H1 (cell line): ENCODE results near the gene P2RY1. TPM values are rescaled to one million over a fixed set of nuclear protein-coding genes. Genes with fewer than 3 reads are reported as not detected.

Experiments
- ASH2L ChIP-seq: fragments of 200-600, 300-600 bp; sonication (generic); IDR thresholded peaks from one replicate; pipeline ENCODE4 v1.7.1; 2017; ENCODE audit warnings: low read length
- CBX8 ChIP-seq: fragments of 300-800, 300-1000 bp; sonication (generic); IDR thresholded peaks from 2 replicates; pipeline ENCODE4 v1.7.1; 2016; ENCODE audit warnings: low read depth, low read length, borderline replicate concordance
- MAFK ChIP-seq: IDR thresholded peaks from 2 replicates; pipeline ENCODE4 v1.6.1; 2012; ENCODE audit warnings: low read depth, mild to moderate bottlenecking, improper control_type of control experiment, low read length
- NANOG ChIP-seq: IDR thresholded peaks from 2 replicates; pipeline ENCODE4 v1.6.1; 2011; ENCODE audit warnings: low read length, low read depth, mild to moderate bottlenecking, inconsistent platforms; ENCODE audit not compliant: insufficient read depth, poor library complexity, severe bottlenecking
- RXRA ChIP-seq: IDR thresholded peaks from 2 replicates; pipeline ENCODE4 v1.6.1; 2011; ENCODE audit warnings: low read depth, mild to moderate bottlenecking, low read length, moderate library complexity; ENCODE audit not compliant: insufficient read depth
- SIRT6 ChIP-seq: IDR thresholded peaks from one replicate; pipeline ENCODE4 v1.7.1; 2012; ENCODE audit warnings: low read length, inconsistent platforms
- polyA plus RNA-seq, 7 experiments: library from polyadenylated mRNA; depleted of rRNA in 3 of 7; stranded (reverse) in 5 of 7; unstranded in 2 of 7; fragments of >200 nt in 5 of 7; fragments of 200-250 nt in 2 of 7; gene quantifications; 1 replicate in 5 of 7; 2 replicates in 1 of 7; 4 replicates in 1 of 7; pipeline versions ENCODE4 v1.2.1 to v1.2.3, GENCODE V29; 2011 to 2013; ENCODE audit warnings: missing spikeins in 2 of 7, mixed read lengths in 2 of 7
- total RNA-seq: library from RNA; stranded (reverse); fragmentation: NEBNext Ultra II Directional; extraction: Animal tissue kit (Norgen Biotek cat#: 25700); gene quantifications from 2 replicates; pipeline ENCODE4 v1.2.1, GENCODE V29; 2021

Gene P2RY1
- total and polyA plus RNA-seq, 2 of the 8 experiments (the other 6 are each of a cell fraction or from before 2014, with no cell fraction given): 6.5 to 28.3 TPM

- TF ChIP-seq SIRT6 (no peak), MAFK (no peak), ASH2L (no peak), RXRA (no peak), CBX8 (no peak), NANOG (no peak)
Observed at GRCh38 chr3:152818027-152818426, 16.9 kb upstream of the P2RY1 start (continued).
